Endometrium (tissue), 2 donors: ENCODE results near the gene OR1I1.

Source experiments
- FAIRE-seq: peaks from 2 replicates; lab custom pipeline; 2012; peaks lifted over from hg19 to GRCh38; lab: Jason Lieb, UNC
- donor health status: control.
- donor health status: control.

Gene OR1I1

DNA sequence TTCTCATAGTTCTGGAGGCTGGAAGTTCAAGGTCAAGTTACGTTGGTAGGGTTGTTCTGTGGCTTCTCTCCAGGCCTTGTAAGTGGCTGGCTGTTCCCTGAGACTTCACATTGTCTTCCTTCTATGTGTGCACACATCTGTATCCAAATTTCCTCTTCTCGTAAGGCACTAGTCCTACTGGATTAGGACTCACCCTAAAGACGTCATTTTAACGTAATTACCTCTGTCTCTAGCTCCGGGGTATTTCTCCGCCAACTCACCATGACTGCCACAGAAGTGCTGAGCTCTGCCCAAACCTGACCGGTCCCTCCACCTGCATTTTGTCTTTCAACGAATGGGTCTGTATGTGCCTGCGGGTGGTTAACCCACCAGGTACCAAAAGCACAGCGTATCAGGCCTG, 16.4 kb downstream of the OR1I1 start:
- FAIRE-seq = no peak

DNA sequence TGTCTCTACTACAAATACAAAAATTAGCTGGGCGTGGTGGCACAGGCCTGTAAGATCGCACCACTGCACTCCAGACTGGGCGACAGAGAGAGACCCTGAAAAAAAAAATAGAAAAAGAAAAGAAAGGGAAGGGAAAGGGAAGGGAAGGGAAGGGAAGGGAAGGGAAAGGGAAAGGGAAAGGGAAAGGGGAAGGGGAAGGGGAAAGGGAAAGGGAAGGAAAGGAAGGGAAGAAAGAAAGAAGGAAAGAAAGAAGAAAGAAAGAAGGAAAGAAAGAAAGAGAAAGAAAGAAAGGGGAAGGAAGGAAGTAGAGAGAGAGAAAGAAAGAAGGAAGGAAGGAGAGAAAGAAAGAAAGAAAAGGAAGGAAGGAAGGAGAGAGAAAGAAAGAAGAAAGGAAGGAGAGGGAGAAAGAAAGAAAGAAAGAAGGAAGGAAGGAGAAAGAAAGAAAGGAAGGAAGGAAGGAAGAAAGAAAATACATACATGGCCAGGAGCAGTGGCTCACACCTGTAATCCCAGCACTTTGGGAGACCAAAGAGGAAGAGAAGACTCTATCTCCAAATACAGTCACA, 17.1 kb downstream of the OR1I1 start:
- FAIRE-seq = no peak

DNA sequence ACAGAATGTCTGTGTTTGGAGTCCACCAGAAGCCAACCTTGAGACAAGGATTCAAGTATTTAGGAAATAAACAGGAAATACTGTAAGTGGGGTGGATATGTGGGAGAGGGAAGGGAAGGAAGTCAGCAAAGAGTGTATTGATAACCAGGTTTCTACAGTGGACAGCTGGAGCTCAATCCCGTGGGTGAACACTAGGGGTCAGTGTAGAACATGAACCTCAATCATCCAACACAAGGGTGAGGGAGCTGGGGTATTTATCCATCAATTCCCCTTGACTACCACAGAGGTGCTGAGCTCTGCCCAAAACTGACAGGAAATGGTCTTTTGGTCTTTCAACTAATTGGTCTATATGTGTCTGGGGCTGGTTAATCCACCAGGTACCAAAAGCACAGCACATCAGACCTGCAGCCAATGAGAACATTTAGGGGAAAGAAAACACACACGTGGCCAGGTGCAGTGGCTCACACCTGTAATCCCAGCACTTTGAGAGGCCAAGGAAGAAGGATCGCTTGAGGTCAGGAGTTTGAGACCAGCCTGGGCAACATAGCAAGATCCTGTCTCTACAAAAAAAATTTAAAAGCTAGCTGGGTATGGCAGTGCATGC, 19.6 kb downstream of the OR1I1 start:
- FAIRE-seq = no peak

GRCh38 chr19:15104003-15104402, 22.0 kb downstream of the OR1I1 start:
- no peak for FAIRE-seq

- FAIRE-seq = no peak
Measured at GRCh38 chr19:15104411-15104810, 22.4 kb downstream of the OR1I1 start.

DNA sequence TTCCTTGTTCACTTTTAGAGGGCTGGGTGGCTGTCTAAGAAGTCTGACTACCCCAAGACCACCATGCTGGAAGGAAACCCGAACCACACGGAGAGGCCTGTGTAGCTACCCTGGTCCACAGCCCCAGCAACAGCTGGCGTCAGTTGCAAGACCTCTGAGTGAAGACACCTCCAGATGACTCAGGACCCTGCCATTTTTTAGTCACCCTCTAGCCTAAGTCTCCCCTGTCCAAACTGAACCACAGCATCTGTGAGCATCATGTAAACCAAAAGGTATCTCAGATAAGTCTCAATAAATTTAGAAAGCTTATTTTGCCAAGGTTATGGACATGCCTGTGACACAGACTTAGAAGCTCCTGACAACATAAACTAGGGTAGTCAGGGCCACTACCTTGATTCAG, 23.0 kb downstream of the OR1I1 start:
- FAIRE-seq = no peak

DNA sequence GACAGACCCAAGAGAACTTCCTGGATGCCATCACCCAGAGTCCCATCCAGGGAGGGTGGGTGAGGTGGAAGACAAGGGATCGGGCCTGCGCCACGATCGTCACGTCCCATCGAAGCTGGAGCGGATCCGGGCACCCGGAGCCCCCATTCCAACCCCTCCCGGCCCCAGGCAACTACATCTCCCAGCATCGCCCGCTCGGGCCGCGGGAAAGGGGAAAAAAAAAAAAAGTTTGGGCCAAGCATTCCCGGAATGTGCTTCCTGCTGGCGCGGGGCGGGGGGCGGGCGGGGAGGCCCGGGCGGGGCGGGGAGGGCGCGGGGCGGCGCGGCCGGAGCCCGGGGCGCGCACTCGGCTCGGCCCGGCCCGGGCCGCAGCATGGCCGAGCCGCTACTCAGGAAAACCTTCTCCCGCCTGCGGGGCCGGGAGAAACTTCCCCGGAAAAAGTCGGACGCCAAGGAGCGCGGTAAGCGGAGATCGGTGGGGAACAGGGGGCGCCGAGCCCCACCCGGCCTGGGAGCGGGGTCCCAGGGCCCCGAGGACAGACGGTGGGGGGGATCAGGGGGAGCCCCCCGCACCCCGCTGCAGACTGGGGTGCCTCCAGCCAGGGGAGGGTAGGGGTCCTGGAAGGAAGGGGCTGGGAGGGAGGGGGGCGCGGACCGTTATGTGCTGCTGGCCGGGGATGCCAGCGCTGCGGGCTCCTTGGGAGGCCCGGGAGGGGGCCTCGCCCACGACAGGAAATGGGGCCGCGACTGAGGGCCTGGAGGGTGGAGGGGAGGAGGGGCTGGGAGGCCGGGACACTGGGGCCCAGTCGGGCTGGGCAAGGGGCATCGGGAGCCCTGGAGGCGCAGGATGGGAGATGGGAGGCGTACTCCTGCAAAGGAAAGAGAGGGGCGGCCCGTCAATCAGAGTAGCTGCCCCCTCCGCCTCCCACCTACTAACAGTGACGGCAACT, 25.3 kb downstream of the OR1I1 start, which contains the start of gene SYDE1:
Gene SYDE1 (plus strand): TSS at position 341 of the 950 bp plus-strand sequence. CDS start 33 bp downstream, at position 374.
- no peak for FAIRE-seq

DNA sequence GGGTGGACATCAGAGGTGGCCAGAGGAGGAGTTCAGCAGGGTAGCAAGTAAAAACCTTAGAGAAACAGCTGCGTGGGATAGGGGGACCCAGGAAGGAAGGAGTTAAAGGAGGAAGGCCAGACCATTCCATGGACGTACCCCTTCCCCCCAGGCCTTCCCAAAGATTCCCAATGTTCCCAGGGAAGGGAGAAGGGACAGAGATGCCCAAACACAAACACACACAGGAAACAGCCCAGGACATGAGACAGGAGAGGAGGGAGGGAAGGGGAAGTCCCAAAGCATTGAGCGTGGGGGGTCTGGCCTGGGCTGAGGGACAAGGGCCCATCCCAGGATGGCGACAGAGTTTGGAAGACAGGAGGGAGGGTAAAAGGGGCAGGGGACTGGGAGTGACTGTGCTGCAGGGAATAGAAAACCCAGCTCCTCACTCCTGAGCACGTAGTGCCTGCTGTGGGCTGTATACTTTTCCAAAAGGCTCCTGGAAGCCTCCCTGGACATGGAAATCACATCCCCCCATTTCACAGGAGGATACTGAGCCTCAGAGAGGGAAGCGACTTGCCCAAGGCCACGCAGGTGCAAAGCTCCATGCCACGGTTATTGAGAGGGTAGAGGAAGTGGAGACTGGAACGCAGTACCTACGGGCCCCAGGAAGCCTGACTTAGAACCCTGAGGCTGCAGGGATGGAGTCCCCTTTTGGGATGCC, 26.3 kb downstream of the OR1I1 start:
- no peak for FAIRE-seq

DNA sequence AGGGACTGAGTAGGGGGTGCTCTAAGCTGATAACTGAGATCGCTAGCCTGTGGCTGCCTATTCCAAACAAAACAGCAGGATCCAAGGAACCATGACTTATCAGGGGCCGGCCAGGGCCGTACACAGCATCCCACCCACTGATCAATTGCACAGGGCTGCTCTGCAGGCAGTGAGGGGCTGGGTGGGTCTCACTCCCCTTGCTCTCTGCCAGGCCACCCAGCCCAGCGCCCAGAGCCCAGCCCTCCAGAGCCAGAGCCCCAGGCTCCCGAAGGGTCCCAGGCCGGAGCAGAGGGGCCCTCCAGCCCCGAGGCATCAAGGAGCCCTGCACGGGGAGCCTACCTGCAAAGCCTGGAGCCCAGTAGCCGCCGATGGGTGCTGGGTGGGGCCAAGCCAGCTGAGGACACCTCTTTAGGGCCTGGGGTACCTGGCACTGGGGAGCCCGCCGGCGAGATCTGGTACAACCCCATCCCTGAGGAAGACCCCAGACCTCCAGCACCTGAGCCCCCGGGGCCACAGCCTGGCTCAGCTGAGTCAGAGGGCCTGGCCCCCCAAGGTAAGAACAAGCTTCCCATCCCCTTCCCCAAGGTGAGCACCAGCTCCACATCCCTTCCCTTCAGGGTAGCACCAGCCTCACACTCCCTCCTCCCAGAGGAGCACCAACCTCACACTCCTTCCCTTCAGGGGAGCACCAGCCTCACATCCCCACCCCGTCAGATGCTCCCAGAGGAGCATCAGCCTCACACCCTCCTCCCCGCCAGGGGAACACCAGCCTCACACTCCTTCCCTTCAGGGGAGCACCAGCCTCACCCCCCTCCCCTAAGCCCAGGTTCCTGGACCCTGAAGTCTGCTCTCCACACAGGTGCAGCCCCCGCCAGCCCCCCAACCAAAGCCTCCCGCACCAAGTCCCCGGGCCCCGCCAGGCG, 27.1 kb downstream of the OR1I1 start:
- no peak for FAIRE-seq

GRCh38 chr19:15109768-15110417, 27.9 kb downstream of the OR1I1 start:
- no peak for FAIRE-seq

GRCh38 chr19:15110418-15110815, 28.4 kb downstream of the OR1I1 start:
- no peak for FAIRE-seq

- FAIRE-seq = no peak
Measured at GRCh38 chr19:15111758-15112157, 29.7 kb downstream of the OR1I1 start.

DNA sequence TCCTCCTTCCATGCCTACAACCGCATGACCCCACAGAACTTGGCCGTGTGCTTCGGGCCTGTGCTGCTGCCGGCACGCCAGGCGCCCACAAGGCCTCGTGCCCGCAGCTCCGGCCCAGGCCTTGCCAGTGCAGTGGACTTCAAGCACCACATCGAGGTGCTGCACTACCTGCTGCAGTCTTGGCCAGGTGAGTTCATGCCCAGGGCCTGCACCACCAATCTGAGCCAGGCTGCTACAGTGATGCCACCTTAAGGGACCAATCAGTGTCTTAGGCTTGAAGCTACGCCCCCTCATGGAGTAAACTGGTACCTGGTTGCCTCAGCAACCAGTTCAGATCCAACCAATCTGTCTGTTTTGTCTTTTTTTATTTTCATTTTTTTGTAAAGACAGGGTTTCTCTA, 30.4 kb downstream of the OR1I1 start:
- FAIRE-seq = no peak

DNA sequence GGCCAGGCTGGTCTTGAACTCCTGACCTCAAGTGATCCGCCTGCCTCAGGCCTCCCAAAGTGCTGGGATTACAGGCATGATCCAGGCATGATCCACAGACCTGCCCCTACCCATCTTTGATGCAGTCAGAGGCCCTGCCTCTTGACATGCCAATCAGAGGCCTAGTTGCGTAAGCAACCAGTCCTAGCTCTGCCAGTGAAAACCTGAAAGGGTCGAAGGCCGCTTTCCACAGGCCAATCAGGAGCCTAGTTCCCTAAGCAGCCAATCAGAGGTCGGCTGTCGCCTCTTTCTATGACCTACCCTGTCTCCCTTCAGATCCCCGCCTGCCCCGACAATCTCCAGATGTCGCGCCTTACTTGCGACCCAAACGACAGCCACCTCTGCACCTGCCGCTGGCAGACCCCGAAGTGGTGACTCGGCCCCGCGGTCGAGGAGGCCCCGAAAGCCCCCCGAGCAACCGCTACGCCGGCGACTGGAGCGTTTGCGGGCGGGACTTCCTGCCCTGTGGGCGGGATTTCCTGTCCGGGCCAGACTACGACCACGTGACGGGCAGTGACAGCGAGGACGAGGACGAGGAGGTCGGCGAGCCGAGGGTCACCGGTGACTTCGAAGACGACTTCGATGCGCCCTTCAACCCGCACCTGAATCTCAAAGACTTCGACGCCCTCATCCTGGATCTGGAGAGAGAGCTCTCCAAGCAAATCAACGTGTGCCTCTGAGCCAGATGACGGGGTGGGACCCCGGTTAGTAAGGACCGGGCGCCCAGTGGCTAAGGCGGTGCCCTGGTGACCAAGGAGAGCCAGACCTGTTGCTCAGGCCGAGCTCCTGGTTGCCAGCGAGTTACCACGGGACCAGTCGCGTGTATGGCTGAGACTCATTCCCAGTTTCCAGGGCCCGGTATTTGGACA, 31.5 kb downstream of the OR1I1 start:
- no peak for FAIRE-seq

DNA sequence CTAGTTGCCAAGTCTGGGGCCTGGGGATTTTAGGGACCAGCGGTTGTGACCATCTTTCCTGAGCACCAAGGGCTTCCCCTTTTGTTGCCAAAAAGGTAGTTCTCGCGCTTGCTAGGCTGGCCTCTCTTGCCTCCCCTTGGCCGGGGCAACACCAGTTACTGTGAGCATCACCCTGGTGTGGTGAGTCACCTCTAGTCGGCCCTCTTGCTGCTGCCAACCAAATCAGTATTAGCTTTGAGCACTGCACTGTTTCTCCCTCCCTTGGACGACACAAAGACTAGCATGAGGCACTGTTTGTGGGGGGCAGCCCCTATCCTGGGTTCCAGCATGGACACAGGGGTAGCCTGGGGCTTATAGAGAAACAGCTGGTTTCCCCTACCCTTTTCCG, 32.1 kb downstream of the OR1I1 start:
- no peak for FAIRE-seq

- FAIRE-seq = no peak
Measured at GRCh38 chr19:15115080-15115479, 33.1 kb downstream of the OR1I1 start.

DNA sequence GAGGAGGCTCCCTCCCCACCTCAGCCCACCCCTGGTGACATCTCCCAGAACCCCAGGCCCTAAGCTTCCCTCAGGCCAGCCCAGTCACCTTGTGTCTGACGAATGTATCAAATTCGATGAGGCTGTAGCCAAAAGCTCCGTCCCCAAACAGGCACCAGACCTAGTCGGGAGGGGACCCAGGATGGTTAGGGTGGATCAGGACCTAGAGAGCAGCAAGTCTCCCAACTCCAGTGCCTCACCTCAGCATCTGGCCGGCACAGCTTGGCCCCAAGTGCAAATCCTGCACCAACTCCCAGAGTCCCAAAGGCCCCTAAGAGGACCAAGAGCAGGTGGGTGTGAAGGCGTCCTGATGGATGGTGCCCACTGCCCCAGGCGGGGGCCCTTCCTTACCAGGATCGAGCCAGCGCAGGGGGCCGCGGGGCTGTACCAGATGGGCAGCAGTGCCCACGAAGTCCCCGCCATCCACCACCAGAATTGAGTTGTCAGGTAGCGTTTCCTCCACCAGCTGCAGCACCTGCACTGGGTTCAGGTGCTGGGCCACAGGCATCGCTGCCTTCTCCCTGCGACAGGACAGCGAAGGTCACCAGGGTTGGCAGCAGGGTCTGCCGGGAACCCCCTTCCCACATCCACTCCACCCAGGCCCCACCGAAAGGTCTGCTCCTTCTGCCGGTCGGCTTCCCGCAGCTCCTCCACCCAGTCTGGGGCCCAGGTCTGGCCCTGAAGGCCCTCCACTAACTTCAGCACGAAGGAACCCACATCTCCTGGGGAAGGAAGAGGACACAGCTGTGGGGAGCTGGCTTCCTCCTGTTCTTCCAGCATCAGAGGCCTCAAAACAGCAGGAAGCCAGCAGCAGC, 34.0 kb downstream of the OR1I1 start:
- FAIRE-seq = no peak

- FAIRE-seq = no peak
Measured at GRCh38 chr19:15116856-15117255, 34.8 kb downstream of the OR1I1 start.

- FAIRE-seq = no peak
Measured at GRCh38 chr19:15118248-15118647, 36.2 kb downstream of the OR1I1 start.
